Measurements from ENCODE around the gene IFT20.
A peak's percentile ranks its signal among the peaks of the same experiment; 100 is the strongest.

The IFT20 gene

DNA sequence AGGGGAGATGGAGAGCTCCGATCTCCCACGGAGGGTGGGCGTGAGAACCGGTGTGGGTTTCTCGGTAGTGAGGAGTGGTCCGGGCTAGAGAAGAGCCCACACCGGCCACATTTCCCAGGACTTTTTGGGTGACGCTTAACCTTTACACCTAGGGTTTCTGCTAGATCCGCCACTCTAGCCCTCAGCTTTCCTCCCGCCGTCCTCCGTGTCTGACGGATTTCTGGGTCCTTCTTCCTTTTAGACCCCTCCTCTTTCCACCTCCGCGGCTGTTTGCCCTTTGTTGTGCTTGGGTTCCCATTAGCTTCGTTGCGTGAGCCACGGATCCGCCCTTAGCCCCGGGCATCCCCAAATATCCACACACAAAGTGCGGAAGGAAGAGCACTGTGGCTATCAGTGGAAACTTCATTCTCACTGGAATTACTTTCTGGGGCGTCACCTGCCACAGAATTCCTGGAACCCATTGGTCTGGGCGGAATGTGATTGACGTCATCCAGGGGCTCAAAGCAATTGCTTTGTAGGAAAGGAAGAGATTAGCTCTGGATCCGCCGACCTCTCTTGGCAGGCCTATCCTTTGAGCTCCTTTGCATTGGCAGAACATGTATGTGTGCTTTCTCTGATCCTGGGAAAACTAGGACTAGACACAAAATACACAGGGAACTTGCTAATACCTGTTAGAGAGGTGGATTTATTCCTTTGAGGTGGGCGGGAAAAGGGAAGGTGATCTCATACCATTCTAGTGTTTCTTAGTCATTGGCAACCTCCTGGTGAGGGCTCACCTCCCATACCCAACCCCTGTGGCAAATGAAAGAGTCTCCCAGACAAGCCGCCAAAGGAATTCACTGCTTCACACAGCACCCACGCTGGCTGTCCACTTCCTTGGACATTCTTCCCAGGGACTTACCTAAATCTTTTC lies 943 bp upstream of the IFT20 start:
- TF ChIP-seq CTCF (IDR thresholded peaks at IDR 0.05; ENCODE audit: control insufficient read depth, insufficient read depth, low read depth, low read length, missing control alignments), result no peak
- DNase-seq (ENCODE audit: low read depth), result peak; percentile 74
- peak overlapping the region; percentile 50 for H3K4me3 ChIP-seq (ENCODE audit: control insufficient read depth, low read depth, low read length)

- TF ChIP-seq CTCF (IDR thresholded peaks at IDR 0.05; ENCODE audit: control insufficient read depth, insufficient read depth, low read depth, low read length, missing control alignments), result no peak
- peak; percentile 21 for DNase-seq (ENCODE audit: low read depth)
- H3K4me3 ChIP-seq (ENCODE audit: control insufficient read depth, low read depth, low read length), result peak overlapping the region; percentile 50
Measured at GRCh38 chr17:28334666-28335200, 539 bp downstream of the IFT20 start.

GRCh38 chr17:28334171-28334570 lies 1.1 kb downstream of the IFT20 start:
- TF ChIP-seq CTCF (IDR thresholded peaks at IDR 0.05; ENCODE audit: control insufficient read depth, insufficient read depth, low read depth, low read length, missing control alignments), result no peak
- DNase-seq (ENCODE audit: low read depth), result no peak
- H3K4me3 ChIP-seq (ENCODE audit: control insufficient read depth, low read depth, low read length), result peak overlapping the region; percentile 50

- no peak for TF ChIP-seq CTCF (IDR thresholded peaks at IDR 0.05; ENCODE audit: control insufficient read depth, insufficient read depth, low read depth, low read length, missing control alignments)
- no peak for DNase-seq (ENCODE audit: low read depth)
- no peak overlapping the region for H3K4me3 ChIP-seq (ENCODE audit: control insufficient read depth, low read depth, low read length)
Measured at GRCh38 chr17:28333083-28333746, 2.1 kb downstream of the IFT20 start.

- H3K4me3 ChIP-seq (ENCODE audit: control insufficient read depth, low read depth, low read length), result no peak overlapping the region
- TF ChIP-seq CTCF (IDR thresholded peaks at IDR 0.05; ENCODE audit: control insufficient read depth, insufficient read depth, low read depth, low read length, missing control alignments), result no peak
- no peak for DNase-seq (ENCODE audit: low read depth)
Measured at GRCh38 chr17:28331891-28332420, 3.3 kb downstream of the IFT20 start.

- H3K4me3 ChIP-seq (ENCODE audit: control insufficient read depth, low read depth, low read length), result no peak overlapping the region
- no peak for TF ChIP-seq CTCF (IDR thresholded peaks at IDR 0.05; ENCODE audit: control insufficient read depth, insufficient read depth, low read depth, low read length, missing control alignments)
- no peak for DNase-seq (ENCODE audit: low read depth)
Measured at GRCh38 chr17:28330671-28331070, 4.6 kb downstream of the IFT20 start.

Measured in AG09309 (cell line).